GM23338 (cell line): ENCODE data around the gene ZMAT3. TPM values are rescaled to one million over a fixed set of nuclear protein-coding genes. Genes with fewer than 3 reads are reported as not detected.

ENCODE experiments used
- ATAC-seq: fragments of 200-7000 bp; cut with Tn5 transposase; 3 replicates; pipeline ENCODE4 v1.9.1; 2020
- DNase-seq: peaks from one replicate; pipeline ENCODE4 v3.0.0-alpha.2; 2015; ENCODE audit warnings: low spot score
- H2AFZ ChIP-seq: fragments of 200-600 bp; sonication (generic); 2 replicates; pipeline ENCODE4 v1.8.0; 2016; ENCODE audit warnings: antibody characterized with exemption, mild to moderate bottlenecking, moderate library complexity
- H3F3A ChIP-seq: fragments of 200-600 bp; sonication (generic); replicated peaks from 2 replicates; pipeline ENCODE4 v1.8.0; 2017; ENCODE audit warnings: antibody characterized with exemption, mixed run types, low read depth
- H3K27ac ChIP-seq: fragments of 200-600 bp; sonication (generic); 2 replicates; pipeline ENCODE4 v1.6.1; 2016; ENCODE audit warnings: low read depth
- H3K27me3 ChIP-seq: fragments of 200-600 bp; sonication (generic); 2 replicates; pipeline ENCODE4 v1.8.0; 2016; ENCODE audit warnings: mild to moderate bottlenecking, mixed run types, moderate library complexity; ENCODE audit not compliant: insufficient read depth
- H3K36me3 ChIP-seq: fragments of 200-600 bp; sonication (generic); 2 replicates; pipeline ENCODE4 v1.8.0; 2016; ENCODE audit warnings: mild to moderate bottlenecking; ENCODE audit not compliant: insufficient read depth
- H3K4me1 ChIP-seq: fragments of 200-600 bp; sonication (generic); 2 replicates; pipeline ENCODE4 v1.8.0; 2016; ENCODE audit warnings: mild to moderate bottlenecking, moderate library complexity; ENCODE audit not compliant: insufficient read depth
- H3K4me2 ChIP-seq: fragments of 200-600 bp; sonication (generic); 2 replicates; pipeline ENCODE4 v1.7.1; 2017; ENCODE audit warnings: mixed run types
- H3K4me3 ChIP-seq: fragments of 200-600 bp; sonication (generic); 2 replicates; pipeline ENCODE4 v1.6.1; 2016; ENCODE audit warnings: mixed run types
- H3K79me2 ChIP-seq: fragments of 200-600 bp; sonication (generic); replicated peaks from 2 replicates; pipeline ENCODE4 v1.8.0; 2017; ENCODE audit warnings: mild to moderate bottlenecking; ENCODE audit not compliant: insufficient read depth
- H3K9me2 ChIP-seq: fragments of 200-600 bp; sonication (generic); 2 replicates; pipeline ENCODE4 v1.8.0; 2017; ENCODE audit not compliant: insufficient read depth
- H4K20me1 ChIP-seq: fragments of 200-600 bp; sonication (generic); replicated peaks from 2 replicates; pipeline ENCODE4 v1.8.0; 2017; ENCODE audit warnings: mild to moderate bottlenecking; ENCODE audit not compliant: insufficient read depth
- H3K27ac Mint-ChIP-seq: 2 replicates; pipeline ENCODE4 v1.8.0; 2020; ENCODE audit warnings: inconsistent platforms, mild to moderate bottlenecking, moderate library complexity, mixed read lengths
- H3K27me3 Mint-ChIP-seq: 3 replicates; pipeline ENCODE4 v1.8.0; 2022; ENCODE audit warnings: low read depth, mild to moderate bottlenecking, moderate library complexity, mixed read lengths, inconsistent platforms; ENCODE audit not compliant: insufficient read depth, poor library complexity
- H3K36me3 Mint-ChIP-seq: 3 replicates; pipeline ENCODE4 v1.8.0; 2021; ENCODE audit warnings: low read depth, mild to moderate bottlenecking, inconsistent platforms, moderate library complexity, mixed read lengths
- H3K4me1 Mint-ChIP-seq: 3 replicates; pipeline ENCODE4 v1.8.0; 2020; ENCODE audit warnings: mild to moderate bottlenecking, inconsistent platforms, mixed read lengths
- H3K4me3 Mint-ChIP-seq: 3 replicates; pipeline ENCODE4 v1.8.0; 2021; ENCODE audit warnings: moderate library complexity, mild to moderate bottlenecking, inconsistent platforms, mixed read lengths
- H3K9me3 Mint-ChIP-seq: 3 replicates; pipeline ENCODE4 v1.8.0; 2020; ENCODE audit warnings: moderate library complexity, mild to moderate bottlenecking, inconsistent platforms, mixed read lengths
- CREB1 ChIP-seq: fragments of 250-450 bp; sonication (Bioruptor Pico); IDR thresholded peaks from 2 replicates; pipeline ENCODE4 v1.5.0; 2020; ENCODE audit warnings: low read depth, mild to moderate bottlenecking, moderate library complexity
- EZH2 ChIP-seq: fragments of 200-600 bp; sonication (generic); IDR thresholded peaks from one replicate; pipeline ENCODE4 v1.8.0; 2017; ENCODE audit warnings: antibody characterized with exemption, mild to moderate bottlenecking, low read depth; ENCODE audit not compliant: unreplicated experiment
- EZH2phosphoT487 ChIP-seq: fragments of 200-600 bp; sonication (generic); IDR thresholded peaks from one replicate; pipeline ENCODE4 v1.8.1; 2018; ENCODE audit warnings: antibody characterized with exemption; ENCODE audit not compliant: unreplicated experiment
- NANOG ChIP-seq: IDR thresholded peaks from 2 replicates; pipeline ENCODE4 v1.6.1; 2016; ENCODE audit warnings: antibody characterized with exemption, borderline replicate concordance
- STAT1 ChIP-seq: IDR thresholded peaks from one replicate; pipeline ENCODE4 v1.6.1; 2016; ENCODE audit warnings: antibody characterized with exemption; ENCODE audit not compliant: unreplicated experiment
- ZNF114 ChIP-seq: fragments of 250-450 bp; sonication (Bioruptor Pico); IDR thresholded peaks from 2 replicates; pipeline ENCODE4 v1.5.0; 2020; ENCODE audit warnings: mild to moderate bottlenecking, moderate library complexity
- ZNF331 ChIP-seq: fragments of 250-450 bp; sonication (Bioruptor Pico); IDR thresholded peaks from 2 replicates; pipeline ENCODE4 v1.5.0; 2020; ENCODE audit warnings: low read depth, mild to moderate bottlenecking, moderate library complexity
- polyA plus RNA-seq: library from polyadenylated mRNA; unstranded; fragments of >200 nt; fragmentation: Nextera tagmentation; extraction: Ambion mirVana; gene quantifications from 2 replicates; pipeline ENCODE4 v1.2.1, GENCODE V29; 2016
- total RNA-seq: library from RNA; depleted of rRNA; stranded (reverse); fragments of >200 nt; shearing (Covaris generic); gene quantifications from 2 replicates; pipeline ENCODE4 v1.2.3, GENCODE V29; 2014
- TF ChIP-seq, protein P1 (sequence below): IDR thresholded peaks from 2 replicates; pipeline ENCODE4 v1.6.1; 2016; ENCODE audit warnings: antibody characterized with exemption
- TF ChIP-seq, protein P2 (sequence below), 2 experiments: fragments of 200-600 bp in 1 of 2; sonication (generic) in 1 of 2; conservative IDR thresholded peaks; 2 replicates each; pipeline versions ENCODE4 v1.5.1 to v1.6.1; 2016 to 2017; ENCODE audit warnings: antibody characterized with exemption in 2 of 2, low read depth in 2 of 2, mild to moderate bottlenecking in 2 of 2, moderate library complexity in 1 of 2
- TF ChIP-seq, protein P3 (sequence below): IDR thresholded peaks from one replicate; pipeline ENCODE4 v1.6.1; 2018; ENCODE audit warnings: antibody characterized with exemption; ENCODE audit not compliant: unreplicated experiment

ZMAT3 gene
- total and polyA plus RNA-seq, 2 experiments from 2014 or later, result 10.0 to 17.3 TPM

DNA sequence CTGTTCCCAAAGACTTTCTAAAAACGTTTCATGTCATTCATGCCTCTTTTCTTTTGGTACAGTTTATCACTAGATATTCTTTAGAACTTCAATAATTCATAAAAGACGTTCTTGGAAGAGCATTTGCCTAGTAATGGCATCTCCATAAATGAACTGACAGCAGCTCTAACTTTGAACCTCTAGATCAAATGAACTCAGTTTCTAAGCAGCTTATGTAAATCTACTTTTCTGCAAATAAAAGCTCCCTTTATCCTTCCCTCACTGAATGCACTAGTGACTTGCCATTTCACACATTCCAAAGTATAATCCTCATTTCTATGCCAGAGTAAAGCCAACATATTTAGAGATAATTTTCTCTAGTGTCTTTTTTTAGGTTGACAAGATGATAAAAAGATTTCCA, 85.2 kb downstream of the ZMAT3 start (continued):
- no peak for TF ChIP-seq CREB1
- TF ChIP-seq ZNF114, result no peak
- TF ChIP-seq, protein P1, sequence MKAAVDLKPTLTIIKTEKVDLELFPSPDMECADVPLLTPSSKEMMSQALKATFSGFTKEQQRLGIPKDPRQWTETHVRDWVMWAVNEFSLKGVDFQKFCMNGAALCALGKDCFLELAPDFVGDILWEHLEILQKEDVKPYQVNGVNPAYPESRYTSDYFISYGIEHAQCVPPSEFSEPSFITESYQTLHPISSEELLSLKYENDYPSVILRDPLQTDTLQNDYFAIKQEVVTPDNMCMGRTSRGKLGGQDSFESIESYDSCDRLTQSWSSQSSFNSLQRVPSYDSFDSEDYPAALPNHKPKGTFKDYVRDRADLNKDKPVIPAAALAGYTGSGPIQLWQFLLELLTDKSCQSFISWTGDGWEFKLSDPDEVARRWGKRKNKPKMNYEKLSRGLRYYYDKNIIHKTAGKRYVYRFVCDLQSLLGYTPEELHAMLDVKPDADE, result no peak
- TF ChIP-seq EZH2, result no peak
- TF ChIP-seq EZH2phosphoT487, result no peak

DNA sequence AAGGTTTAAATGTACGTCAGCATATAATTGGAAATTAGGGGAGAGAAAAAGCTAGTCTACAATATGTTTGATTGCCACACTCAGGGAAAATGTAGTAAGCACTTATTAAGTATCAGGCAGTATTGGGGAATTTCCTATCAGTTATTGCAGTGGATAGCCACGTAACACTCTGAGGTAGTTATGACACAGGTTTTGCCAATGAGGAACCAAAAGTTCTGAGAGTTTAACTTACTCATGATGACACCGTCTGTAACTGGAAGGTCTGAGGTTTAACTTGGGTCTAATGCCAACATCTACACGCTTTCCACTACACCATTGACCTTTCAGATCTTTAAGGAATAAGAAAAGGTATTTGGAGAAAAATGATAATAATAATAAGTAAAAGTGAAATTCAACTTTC, 89.5 kb downstream of the ZMAT3 start:
- ATAC-seq (no peak), DNase-seq (no peak)
- H3K27me3 ChIP-seq, result no peaks in the 10 kb centered on the region
- no peak overlapping the region for H3K4me3 ChIP-seq
- Mint-ChIP-seq H3K27me3 (no peaks in the 10 kb centered on the region), H3K4me3 (no peak overlapping the region), H3K36me3 (peaks cover 10% of the 10 kb centered on the region), H3K27ac (no peak overlapping the region), H3K9me3 (peaks cover 36% of the 10 kb centered on the region), H3K4me1 (no peaks in the 10 kb centered on the region)
- no peak overlapping the region for H2AFZ ChIP-seq
- H3K4me2 ChIP-seq, result no peak overlapping the region
- H3K27ac ChIP-seq, result no peak overlapping the region
- TF ChIP-seq EZH2phosphoT487, result no peak
- H4K20me1 ChIP-seq, result no peaks in the 10 kb centered on the region
- H3K36me3 ChIP-seq, result peaks cover 4% of the 10 kb centered on the region; the same call in 1 of the 2 replicates
- H3F3A ChIP-seq, result no peaks in the 10 kb centered on the region
- H3K79me2 ChIP-seq, result no peaks in the 10 kb centered on the region
- peaks cover 2% of the 10 kb centered on the region; the same call in 1 of the 2 replicates for H3K9me2 ChIP-seq
- no peaks in the 10 kb centered on the region for H3K4me1 ChIP-seq

DNA sequence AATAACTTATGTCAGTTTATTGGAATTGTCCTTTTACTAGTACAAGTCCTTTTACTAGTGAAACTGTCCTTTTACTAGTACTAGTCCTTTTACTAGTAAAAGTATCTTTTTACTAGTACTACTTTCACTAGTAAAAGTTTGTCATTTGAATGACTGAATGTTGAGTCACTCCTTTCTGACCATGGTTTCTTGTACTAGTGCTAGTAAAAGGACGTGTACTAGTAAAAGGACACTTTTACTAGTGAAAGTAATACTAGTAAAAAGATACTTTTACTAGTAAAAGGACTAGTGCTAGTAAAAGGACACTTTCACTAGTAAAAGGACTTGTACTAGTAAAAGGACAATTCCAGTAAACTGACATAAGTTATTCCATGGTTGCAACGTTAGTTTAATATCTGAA, 96.3 kb downstream of the ZMAT3 start:
- no peak overlapping the region for H3K27ac Mint-ChIP-seq
- no peak overlapping the region for H3K4me2 ChIP-seq
- no peak for TF ChIP-seq STAT1
- TF ChIP-seq, protein P2, sequence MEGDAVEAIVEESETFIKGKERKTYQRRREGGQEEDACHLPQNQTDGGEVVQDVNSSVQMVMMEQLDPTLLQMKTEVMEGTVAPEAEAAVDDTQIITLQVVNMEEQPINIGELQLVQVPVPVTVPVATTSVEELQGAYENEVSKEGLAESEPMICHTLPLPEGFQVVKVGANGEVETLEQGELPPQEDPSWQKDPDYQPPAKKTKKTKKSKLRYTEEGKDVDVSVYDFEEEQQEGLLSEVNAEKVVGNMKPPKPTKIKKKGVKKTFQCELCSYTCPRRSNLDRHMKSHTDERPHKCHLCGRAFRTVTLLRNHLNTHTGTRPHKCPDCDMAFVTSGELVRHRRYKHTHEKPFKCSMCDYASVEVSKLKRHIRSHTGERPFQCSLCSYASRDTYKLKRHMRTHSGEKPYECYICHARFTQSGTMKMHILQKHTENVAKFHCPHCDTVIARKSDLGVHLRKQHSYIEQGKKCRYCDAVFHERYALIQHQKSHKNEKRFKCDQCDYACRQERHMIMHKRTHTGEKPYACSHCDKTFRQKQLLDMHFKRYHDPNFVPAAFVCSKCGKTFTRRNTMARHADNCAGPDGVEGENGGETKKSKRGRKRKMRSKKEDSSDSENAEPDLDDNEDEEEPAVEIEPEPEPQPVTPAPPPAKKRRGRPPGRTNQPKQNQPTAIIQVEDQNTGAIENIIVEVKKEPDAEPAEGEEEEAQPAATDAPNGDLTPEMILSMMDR (conservative IDR thresholded peaks at IDR 0.05; ENCODE audit: low read depth in 2 of 2), result no peak
- TF ChIP-seq, protein P3, sequence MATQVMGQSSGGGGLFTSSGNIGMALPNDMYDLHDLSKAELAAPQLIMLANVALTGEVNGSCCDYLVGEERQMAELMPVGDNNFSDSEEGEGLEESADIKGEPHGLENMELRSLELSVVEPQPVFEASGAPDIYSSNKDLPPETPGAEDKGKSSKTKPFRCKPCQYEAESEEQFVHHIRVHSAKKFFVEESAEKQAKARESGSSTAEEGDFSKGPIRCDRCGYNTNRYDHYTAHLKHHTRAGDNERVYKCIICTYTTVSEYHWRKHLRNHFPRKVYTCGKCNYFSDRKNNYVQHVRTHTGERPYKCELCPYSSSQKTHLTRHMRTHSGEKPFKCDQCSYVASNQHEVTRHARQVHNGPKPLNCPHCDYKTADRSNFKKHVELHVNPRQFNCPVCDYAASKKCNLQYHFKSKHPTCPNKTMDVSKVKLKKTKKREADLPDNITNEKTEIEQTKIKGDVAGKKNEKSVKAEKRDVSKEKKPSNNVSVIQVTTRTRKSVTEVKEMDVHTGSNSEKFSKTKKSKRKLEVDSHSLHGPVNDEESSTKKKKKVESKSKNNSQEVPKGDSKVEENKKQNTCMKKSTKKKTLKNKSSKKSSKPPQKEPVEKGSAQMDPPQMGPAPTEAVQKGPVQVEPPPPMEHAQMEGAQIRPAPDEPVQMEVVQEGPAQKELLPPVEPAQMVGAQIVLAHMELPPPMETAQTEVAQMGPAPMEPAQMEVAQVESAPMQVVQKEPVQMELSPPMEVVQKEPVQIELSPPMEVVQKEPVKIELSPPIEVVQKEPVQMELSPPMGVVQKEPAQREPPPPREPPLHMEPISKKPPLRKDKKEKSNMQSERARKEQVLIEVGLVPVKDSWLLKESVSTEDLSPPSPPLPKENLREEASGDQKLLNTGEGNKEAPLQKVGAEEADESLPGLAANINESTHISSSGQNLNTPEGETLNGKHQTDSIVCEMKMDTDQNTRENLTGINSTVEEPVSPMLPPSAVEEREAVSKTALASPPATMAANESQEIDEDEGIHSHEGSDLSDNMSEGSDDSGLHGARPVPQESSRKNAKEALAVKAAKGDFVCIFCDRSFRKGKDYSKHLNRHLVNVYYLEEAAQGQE, result no peak
- TF ChIP-seq EZH2, result no peak
- TF ChIP-seq NANOG, result no peak
- TF ChIP-seq ZNF331, result no peak

More for the DNA sequence above, 96.3 kb downstream of the ZMAT3 start:
- no peak for ATAC-seq
- Histone ChIP-seq H2AFZ (no peak overlapping the region), H3K27ac (no peak overlapping the region), H3F3A (no peaks in the 10 kb centered on the region), H3K27me3 (no peaks in the 10 kb centered on the region), H3K4me3 (no peak overlapping the region), H3K36me3 (no peaks in the 10 kb centered on the region), H3K79me2 (no peaks in the 10 kb centered on the region), H3K9me2 (no peaks in the 10 kb centered on the region), H4K20me1 (no peaks in the 10 kb centered on the region), H3K4me1 (no peaks in the 10 kb centered on the region)
- no peaks in the 10 kb centered on the region for H3K27me3 Mint-ChIP-seq
- H3K4me3 Mint-ChIP-seq, result no peak overlapping the region
- peaks cover 10% of the 10 kb centered on the region for H3K36me3 Mint-ChIP-seq
- H3K4me1 Mint-ChIP-seq, result no peaks in the 10 kb centered on the region
- no peak for DNase-seq
- peaks cover 11% of the 10 kb centered on the region for H3K9me3 Mint-ChIP-seq
